Measurements from ENCODE around the gene ALDH8A1.

The ALDH8A1 gene

DNA sequence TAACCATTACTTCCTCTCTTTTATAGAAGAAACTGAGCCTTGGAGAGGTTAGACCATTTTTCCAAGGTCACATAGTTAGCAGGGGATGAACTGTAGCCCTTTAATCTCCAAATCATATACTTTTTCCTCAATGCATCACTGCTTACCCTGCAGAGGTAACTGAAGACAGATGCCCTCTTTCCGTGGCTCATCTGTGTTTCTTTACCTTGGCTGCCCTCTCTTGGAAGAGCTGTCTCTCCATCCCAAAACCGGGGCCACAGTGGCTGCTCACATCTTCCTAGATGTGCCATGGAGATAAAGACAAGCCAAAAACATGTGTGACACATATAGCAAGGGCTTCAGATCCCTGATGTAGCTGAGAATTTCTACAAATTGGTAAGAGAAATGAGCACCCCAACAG is 581 bp upstream of the ALDH8A1 start:
- no peak for DNase-seq

GRCh38 chr6:134948691-134949090 is 1.2 kb downstream of the ALDH8A1 start:
- no peak for DNase-seq

DNA sequence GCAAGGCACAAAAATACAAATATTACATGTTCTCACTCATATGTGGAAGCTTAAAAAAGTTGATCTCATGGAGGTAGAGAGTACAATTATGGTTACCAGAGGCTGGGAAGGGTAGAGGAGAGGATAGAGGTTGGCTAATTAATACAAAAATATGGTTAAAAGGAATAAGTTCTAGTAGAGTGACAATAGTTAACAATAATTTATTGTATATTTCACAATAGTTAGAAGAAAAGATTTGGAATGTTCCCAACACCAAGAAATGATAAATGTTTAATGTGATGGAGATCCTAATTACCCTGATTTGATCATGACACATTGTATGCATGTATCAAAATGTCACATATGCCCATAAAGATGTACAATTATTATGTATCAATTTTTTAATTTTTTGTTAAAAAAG is 1.8 kb downstream of the ALDH8A1 start:
- DNase-seq = no peak

GRCh38 chr6:134945045-134945444 is 4.9 kb downstream of the ALDH8A1 start:
- no peak for DNase-seq

DNA sequence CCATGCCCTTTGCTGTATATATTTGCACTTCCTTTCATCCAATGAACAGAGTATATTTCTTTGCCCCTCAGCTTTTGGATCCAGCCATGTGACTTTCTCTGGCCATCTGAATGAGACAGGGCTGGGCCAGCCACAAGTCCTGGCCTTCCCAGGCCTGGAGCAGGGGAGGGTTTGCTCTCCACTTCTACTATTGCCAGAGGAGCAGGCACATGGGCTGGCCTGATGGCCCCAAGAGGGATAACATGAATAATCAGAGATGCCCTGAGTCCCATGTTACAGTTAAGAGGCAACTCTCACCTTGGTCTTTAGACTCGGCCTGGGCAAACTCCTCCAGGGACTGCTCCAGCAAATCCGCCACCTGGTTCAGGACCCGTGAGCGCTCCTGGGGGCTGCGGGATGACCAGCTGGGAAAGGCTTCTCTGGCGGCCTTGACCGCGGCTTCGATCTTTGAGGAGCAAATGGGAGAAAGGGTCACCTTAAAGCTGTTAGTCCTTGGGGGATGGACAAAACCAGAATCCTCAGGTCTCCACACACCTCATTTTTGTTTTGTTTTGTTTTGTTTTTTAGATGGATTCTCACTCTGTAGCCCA is 6.3 kb downstream of the ALDH8A1 start:
- no peak for DNase-seq

DNA sequence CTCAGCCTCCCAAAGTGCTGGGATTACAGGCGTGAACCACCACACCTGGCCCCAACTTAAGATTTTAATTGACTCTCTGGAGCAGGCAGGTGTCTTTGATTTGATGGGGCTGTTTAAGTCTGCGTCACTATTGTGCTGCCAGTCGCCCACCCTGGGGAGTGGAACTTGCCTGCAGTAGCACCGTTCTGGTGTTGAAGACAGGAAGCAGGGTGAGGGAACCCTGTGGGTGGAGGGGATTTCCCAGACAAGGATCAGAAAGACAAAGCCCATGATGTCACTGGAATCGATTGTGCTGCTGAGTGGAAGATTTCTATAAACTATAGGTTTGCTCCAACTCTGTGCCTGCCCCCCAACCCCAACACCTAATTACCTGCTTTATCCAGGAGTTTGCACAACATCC is 11.0 kb downstream of the ALDH8A1 start:
- no peak for DNase-seq

DNA sequence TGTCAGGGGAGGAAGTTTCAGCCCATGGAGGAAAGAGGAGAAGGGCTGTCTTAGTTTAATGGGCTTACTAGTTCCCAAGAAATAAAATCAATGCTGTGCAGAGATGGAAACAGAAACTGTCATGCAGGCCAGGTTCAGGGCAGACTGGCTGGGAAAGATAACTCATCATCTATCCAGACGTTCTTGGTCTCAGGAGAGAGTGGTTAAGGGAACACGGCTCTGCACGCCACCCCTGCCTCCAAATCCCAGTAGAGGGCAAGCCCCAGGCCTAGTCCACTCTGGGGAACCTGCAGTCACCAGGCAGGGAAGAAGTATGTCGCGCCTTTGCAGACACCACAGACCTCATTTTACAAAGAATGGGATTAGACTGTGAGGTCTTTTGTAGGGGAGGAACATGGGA is 12.5 kb downstream of the ALDH8A1 start:
- no peak for DNase-seq

GRCh38 chr6:134936931-134937330 is 13.0 kb downstream of the ALDH8A1 start:
- DNase-seq = no peak

- DNase-seq = no peak
Observed at GRCh38 chr6:134936476-134936875, 13.4 kb downstream of the ALDH8A1 start.

DNA sequence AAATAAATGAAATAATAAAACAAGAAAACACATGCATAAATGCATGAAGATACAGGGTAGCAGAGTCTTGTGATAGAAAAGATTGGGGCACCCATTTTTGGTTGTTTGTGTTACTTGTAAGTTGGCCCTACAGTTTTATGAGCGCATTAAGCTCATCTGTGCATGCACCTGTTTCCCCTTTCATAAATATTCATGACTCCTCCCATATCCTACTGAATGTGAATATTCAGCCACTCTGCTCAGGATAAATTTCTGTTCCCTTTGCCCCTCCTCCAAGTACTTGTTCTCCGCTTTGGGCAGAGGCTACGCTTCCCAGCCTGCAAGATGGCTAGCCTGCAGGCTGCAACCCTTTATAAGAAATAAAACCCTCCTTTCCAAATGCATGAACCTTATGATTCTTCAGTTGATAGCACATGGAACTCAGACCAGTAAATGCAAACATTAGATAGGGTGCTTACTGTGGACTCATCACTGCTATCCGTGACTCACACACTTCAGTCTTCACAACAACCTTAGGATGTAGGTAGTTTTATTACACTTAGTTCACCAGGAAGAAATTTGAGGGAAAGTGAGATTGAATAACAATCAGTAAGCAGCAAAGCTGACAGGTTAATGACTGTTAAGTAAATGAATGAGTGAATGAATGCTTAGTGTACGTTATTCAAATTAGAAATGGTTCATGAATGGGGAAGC is 15.0 kb downstream of the ALDH8A1 start:
- peak; percentile 45 for DNase-seq

- DNase-seq = no peak
Observed at GRCh38 chr6:134932535-134933470, 17.1 kb downstream of the ALDH8A1 start.

- DNase-seq = no peak
Observed at GRCh38 chr6:134932098-134932497, 17.8 kb downstream of the ALDH8A1 start.

DNA sequence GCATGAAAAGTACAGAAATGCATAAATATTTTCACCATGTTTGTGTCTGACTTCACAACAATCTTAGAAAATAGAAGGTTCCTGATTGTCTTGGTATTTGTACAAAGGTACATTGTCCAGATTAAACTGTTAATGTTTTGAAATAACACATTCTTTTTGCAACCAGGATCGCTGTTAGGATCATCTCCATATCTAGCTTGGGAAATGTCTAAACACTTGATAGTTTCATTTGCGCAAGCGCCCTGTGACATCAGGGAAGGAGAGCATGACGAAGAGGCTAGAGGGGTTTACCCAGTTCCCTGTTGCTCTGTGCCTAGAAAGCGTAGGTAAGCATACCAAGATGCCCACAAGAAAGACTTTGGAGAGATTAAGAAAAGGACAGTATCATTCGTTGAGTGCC is 19.4 kb downstream of the ALDH8A1 start:
- DNase-seq = no peak

GRCh38 chr6:134928151-134928900 is 21.6 kb downstream of the ALDH8A1 start:
- no peak for DNase-seq

DNA sequence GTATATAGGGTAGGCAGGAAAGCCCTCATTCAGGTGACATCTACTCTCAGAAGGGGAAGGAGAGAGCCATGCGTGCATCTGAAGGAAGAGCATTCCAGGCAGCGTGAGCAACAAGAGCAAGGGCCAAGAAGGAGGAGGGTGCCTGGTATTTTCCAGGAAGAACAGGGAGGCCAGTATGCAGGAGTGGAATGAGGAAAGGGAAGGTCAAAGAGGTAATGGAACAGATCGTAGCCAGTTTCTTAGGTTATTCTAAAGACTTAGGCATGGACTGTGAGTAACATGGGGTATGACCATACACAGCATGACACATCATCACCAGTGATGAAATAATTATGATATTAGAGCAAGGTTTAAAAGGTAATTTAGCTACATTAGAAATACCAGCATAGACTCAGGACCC is 24.1 kb downstream of the ALDH8A1 start:
- DNase-seq = no peak

GRCh38 chr6:134921721-134922261 is 28.1 kb downstream of the ALDH8A1 start:
- DNase-seq = peak; percentile 1

- no peak for DNase-seq
Observed at GRCh38 chr6:134921276-134921675, 28.6 kb downstream of the ALDH8A1 start.

- DNase-seq = no peak
Observed at GRCh38 chr6:134920422-134920821, 29.5 kb downstream of the ALDH8A1 start.

- no peak for DNase-seq
Observed at GRCh38 chr6:134918418-134918961, 31.4 kb downstream of the ALDH8A1 start.

DNA sequence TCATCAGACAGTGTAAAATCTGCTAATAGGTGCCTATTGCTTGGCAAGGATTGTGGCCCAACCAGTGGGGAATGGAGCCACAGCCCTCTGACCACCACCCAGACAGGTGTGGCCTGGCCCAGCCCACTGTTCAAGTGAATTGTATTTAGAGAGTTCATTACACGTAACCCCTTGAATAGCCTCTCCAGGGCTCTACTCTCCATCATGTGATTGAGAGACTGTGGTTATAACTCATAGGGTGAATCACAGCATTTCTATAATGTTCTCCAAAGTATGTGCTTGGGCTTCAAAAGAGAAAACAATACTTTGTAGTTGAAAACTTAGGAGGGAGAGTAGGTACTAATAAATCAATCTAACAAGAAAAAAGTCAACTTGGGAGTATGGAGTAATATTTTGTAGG is 38.4 kb downstream of the ALDH8A1 start:
- peak; percentile 2 for DNase-seq

- no peak for DNase-seq
Observed at GRCh38 chr6:134910593-134910935, 39.3 kb downstream of the ALDH8A1 start.
